ENCODE results near the gene SERPINH1. TPM values are rescaled to one million over a fixed set of nuclear protein-coding genes. Genes with fewer than 3 reads are reported as not detected.
A peak's percentile ranks its signal among the peaks of the same experiment; 100 is the strongest.

SERPINH1 gene
- total and polyA plus RNA-seq, 2 of the 13 experiments (the other 11 are each of a cell fraction or from before 2014, with no cell fraction given), result 83.6 to 83.8 TPM

DNA sequence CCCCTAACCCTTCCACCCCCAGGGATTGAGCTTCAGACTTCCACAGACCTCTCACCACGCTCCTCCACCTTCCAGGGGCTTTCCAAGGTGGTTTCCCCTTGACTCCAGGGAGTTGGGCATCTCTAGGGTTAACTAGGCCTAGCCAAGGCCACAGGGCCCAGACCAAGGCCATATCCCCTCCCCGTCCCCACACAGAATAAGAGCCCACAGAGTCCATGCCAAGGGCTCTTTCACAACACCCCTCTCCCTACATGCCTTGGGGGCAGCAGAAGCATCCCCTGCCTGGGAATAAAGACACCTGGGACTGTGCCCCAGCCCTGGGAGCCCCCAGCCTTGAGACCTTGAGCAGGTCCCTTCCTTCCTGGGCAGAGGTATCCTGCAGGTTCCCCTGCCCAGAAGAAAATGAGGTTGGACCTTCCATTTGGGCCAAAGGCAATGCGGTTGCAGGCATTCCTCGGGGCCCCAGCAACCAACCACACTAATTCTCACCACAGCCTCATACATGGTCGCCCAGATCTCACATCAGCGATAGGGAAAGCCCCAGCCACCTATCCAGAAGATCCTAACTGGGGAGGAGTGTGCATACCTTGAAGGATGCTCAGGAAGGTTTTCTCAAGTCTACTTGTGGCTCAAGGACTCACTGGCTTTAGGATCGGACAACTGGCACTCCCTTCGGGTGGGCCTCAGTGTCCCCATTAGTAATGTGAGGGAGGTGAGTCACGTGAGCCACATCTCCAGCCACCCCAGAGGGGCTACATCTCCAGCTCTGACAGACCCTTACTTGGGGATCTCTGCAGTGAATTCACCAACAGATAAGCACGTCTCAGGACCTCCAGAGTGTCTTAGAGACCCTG lies 38.0 kb upstream of the SERPINH1 start (continued):
- TF ChIP-seq, protein P1, sequence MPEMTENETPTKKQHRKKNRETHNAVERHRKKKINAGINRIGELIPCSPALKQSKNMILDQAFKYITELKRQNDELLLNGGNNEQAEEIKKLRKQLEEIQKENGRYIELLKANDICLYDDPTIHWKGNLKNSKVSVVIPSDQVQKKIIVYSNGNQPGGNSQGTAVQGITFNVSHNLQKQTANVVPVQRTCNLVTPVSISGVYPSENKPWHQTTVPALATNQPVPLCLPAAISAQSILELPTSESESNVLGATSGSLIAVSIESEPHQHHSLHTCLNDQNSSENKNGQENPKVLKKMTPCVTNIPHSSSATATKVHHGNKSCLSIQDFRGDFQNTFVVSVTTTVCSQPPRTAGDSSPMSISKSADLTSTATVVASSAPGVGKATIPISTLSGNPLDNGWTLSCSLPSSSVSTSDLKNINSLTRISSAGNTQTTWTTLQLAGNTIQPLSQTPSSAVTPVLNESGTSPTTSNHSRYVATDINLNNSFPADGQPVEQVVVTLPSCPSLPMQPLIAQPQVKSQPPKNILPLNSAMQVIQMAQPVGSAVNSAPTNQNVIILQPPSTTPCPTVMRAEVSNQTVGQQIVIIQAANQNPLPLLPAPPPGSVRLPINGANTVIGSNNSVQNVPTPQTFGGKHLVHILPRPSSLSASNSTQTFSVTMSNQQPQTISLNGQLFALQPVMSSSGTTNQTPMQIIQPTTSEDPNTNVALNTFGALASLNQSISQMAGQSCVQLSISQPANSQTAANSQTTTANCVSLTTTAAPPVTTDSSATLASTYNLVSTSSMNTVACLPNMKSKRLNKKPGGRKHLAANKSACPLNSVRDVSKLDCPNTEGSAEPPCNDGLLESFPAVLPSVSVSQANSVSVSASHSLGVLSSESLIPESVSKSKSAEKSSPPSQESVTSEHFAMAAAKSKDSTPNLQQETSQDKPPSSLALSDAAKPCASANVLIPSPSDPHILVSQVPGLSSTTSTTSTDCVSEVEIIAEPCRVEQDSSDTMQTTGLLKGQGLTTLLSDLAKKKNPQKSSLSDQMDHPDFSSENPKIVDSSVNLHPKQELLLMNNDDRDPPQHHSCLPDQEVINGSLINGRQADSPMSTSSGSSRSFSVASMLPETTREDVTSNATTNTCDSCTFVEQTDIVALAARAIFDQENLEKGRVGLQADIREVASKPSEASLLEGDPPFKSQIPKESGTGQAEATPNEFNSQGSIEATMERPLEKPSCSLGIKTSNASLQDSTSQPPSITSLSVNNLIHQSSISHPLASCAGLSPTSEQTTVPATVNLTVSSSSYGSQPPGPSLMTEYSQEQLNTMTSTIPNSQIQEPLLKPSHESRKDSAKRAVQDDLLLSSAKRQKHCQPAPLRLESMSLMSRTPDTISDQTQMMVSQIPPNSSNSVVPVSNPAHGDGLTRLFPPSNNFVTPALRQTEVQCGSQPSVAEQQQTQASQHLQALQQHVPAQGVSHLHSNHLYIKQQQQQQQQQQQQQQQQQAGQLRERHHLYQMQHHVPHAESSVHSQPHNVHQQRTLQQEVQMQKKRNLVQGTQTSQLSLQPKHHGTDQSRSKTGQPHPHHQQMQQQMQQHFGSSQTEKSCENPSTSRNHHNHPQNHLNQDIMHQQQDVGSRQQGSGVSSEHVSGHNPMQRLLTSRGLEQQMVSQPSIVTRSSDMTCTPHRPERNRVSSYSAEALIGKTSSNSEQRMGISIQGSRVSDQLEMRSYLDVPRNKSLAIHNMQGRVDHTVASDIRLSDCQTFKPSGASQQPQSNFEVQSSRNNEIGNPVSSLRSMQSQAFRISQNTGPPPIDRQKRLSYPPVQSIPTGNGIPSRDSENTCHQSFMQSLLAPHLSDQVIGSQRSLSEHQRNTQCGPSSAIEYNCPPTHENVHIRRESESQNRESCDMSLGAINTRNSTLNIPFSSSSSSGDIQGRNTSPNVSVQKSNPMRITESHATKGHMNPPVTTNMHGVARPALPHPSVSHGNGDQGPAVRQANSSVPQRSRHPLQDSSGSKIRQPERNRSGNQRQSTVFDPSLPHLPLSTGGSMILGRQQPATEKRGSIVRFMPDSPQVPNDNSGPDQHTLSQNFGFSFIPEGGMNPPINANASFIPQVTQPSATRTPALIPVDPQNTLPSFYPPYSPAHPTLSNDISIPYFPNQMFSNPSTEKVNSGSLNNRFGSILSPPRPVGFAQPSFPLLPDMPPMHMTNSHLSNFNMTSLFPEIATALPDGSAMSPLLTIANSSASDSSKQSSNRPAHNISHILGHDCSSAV (CRISPR knock-in tag; IDR thresholded peaks at IDR 0.05; ENCODE audit: borderline replicate concordance), result no peak
- TF ChIP-seq ZNF543 (CRISPR knock-in tag; IDR thresholded peaks at IDR 0.05) (peak; percentile 23; the same call in 1 of the 2 replicates), MAFF (IDR thresholded peaks at IDR 0.05; ENCODE audit: low read depth, low read length) (no peak), ZNF207 (IDR thresholded peaks at IDR 0.05; ENCODE audit: borderline replicate concordance) (no peak), ZNF816 (CRISPR knock-in tag; IDR thresholded peaks at IDR 0.05; ENCODE audit: borderline replicate concordance) (no peak), SRSF1 (optimal IDR thresholded peaks at IDR 0.05; ENCODE audit: low read depth, low read length) (peak; percentile 17), RFX1 (IDR thresholded peaks at IDR 0.05) (no peak), MED1 (CRISPR knock-in tag; IDR thresholded peaks at IDR 0.05) (peak; percentile 76), ZNF672 (CRISPR knock-in tag; IDR thresholded peaks at IDR 0.05) (no peak)
- TF ChIP-seq, protein P2, sequence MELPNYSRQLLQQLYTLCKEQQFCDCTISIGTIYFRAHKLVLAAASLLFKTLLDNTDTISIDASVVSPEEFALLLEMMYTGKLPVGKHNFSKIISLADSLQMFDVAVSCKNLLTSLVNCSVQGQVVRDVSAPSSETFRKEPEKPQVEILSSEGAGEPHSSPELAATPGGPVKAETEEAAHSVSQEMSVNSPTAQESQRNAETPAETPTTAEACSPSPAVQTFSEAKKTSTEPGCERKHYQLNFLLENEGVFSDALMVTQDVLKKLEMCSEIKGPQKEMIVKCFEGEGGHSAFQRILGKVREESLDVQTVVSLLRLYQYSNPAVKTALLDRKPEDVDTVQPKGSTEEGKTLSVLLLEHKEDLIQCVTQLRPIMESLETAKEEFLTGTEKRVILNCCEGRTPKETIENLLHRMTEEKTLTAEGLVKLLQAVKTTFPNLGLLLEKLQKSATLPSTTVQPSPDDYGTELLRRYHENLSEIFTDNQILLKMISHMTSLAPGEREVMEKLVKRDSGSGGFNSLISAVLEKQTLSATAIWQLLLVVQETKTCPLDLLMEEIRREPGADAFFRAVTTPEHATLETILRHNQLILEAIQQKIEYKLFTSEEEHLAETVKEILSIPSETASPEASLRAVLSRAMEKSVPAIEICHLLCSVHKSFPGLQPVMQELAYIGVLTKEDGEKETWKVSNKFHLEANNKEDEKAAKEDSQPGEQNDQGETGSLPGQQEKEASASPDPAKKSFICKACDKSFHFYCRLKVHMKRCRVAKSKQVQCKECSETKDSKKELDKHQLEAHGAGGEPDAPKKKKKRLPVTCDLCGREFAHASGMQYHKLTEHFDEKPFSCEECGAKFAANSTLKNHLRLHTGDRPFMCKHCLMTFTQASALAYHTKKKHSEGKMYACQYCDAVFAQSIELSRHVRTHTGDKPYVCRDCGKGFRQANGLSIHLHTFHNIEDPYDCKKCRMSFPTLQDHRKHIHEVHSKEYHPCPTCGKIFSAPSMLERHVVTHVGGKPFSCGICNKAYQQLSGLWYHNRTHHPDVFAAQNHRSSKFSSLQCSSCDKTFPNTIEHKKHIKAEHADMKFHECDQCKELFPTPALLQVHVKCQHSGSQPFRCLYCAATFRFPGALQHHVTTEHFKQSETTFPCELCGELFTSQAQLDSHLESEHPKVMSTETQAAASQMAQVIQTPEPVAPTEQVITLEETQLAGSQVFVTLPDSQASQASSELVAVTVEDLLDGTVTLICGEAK (IDR thresholded peaks at IDR 0.05), result no peak
- TF ChIP-seq, protein P2 (CRISPR knock-in tag; IDR thresholded peaks at IDR 0.05), result 0 out of 2 replicates have a peak, but pooled peaks have one; percentile 48

Data from HepG2 (cell line).